HG02981 (cell line): Measurements from ENCODE around the gene VASH2.
"Not testable (repeated sequence)": the region's sequence is repeated elsewhere in the genome, so short reads cannot be mapped to it uniquely, and the experiment has no call there.

Experiments
- ATAC-seq: cut with Tn5 transposase; IDR thresholded peaks from one replicate; pipeline ENCODE4 v1.9.1; 2021; ENCODE audit warnings: mild to moderate bottlenecking, moderate library complexity; ENCODE audit not compliant: unreplicated experiment

The VASH2 gene

DNA sequence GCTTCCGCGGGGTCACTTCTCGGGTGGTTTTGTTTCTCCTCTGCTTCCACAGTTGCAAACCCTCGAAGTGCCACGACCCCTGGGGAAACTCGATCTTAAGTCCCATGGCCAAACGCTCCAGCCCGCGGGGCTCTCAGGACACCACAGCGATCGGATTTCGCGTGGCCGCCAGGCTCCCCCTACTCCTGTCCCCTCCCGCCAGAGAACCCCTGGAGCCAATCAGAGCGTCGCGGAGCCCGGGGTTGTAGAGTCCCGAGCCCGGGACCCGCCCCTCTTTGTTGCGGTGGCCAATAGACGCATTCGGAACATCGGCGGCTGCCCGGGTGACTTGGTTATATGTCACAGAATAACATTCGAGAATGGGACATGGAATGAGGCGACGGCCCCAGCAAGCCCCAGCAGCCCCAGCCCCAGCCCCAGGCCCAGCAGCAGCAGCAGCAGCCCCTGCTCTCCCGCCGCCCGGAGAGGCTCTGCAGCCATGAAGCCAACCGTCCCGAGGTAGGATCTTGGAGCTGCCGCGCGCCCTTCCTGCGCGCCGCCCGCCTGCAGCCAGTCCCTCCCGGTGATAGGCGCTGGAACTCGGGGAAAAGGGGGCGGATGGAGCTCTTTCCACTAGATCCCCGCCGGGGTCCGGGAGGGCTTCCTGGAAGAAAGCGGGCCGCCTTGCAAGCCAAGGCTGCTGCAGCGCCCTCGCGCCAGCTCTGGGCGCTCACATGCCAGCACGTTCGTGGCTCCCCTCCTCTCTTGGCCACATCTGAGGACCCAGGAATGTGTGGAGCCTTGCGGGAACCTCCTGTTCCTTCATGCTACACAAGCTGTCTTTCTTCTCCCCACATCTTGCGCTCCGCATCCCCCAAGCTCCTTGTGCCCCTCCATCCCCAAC, at the start of gene VASH2:
VASH2 (plus strand) TSS at position 299 of the 883 bp plus-strand sequence. CDS start 1,002 bp downstream, outside the sequence.
- ATAC-seq: peak; percentile 97

DNA sequence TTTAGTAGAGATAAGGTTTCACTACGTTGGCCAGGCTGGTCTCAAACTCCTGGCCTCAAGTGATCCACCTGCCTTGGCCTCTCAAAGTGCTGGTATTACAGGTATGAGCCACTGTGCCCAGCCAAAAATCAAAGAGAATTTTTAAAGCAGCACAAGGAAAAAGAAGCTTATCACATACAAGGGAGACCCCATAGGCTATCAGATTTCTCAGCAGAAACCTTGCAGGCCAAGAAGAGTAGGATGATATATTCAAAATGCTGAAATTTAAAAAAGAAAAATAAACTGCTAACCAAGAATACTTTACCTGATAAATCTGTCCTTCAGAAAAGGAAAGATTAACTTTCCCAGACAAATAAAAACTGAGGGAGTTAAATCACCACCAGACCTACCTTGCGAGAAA, 49.1 kb upstream of the VASH2 start:
- ATAC-seq: no peak

DNA sequence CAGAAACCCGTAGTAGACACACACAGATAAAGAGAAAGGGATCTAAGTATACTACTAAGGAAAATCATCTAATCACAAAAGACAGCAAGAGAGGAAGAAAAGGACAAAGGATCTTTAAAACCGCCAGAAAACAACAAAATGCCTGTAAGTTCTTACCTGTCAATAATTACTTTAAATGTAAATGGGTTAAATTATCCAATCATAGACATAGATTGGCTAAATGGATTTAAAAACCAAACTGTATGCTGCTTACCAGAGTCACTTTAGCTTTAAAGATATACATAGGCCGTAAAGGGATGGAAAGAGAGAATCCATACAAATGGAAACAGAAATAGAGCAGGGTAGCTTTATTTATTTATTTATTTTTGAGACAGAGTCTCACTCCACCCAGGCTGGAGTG, 48.3 kb upstream of the VASH2 start:
- ATAC-seq: no peak

DNA sequence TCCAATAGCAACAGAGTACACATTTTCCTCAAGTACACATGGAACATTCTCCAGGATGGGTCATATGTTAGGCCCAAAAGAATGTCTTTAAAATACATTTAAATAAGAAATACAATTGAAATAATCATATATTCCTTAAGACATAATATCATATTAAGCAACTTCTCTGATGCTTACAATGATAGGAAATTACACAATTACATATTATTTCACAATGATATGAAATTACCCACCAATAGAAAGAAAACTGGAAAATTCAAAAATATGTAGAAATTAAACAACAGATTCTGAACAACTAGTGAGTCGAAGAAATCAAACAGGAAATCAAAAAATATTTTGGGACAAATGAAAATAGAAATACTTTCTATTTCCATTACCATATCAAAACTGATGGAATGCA, 46.7 kb upstream of the VASH2 start:
- no peak for ATAC-seq

DNA sequence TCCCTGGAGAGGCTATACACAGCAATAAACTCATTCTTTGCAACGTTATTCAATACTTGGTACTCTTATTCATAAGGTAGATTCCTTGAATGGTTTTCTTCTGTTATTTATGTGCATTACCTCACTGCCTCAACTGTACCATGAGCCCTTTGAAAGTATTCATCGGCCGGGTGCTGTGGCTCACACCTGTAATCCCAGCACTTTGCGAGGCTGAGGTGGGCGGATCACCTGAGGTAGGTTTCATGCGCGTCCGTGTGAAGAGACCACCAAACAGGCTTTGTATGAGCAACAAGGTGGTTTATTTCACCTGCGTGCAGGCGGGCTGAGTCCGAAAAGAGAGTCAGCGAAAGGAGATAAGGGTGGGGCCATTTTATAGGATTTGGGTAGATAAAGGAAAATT, 42.3 kb upstream of the VASH2 start:
- ATAC-seq: not testable (repeated sequence)

DNA sequence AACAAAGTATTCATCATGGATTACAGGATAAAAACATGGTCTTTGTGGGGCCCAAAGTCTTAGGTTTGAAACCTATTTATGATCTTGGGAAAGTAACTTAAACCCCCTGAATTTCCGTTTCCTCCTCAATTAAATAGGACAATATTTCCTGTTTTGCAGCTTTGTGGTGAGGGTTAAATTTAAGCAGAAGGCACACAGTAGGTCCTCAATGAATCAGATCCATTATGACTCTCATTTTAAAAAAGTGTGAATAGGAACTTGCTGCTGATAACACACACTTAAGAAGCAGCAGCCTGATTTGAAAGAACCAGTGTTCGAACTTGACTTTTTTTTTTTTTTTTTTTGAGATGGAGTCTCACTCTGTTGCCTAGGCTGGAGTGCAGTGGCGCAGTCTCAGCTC, 41.4 kb upstream of the VASH2 start:
- no peak for ATAC-seq

DNA sequence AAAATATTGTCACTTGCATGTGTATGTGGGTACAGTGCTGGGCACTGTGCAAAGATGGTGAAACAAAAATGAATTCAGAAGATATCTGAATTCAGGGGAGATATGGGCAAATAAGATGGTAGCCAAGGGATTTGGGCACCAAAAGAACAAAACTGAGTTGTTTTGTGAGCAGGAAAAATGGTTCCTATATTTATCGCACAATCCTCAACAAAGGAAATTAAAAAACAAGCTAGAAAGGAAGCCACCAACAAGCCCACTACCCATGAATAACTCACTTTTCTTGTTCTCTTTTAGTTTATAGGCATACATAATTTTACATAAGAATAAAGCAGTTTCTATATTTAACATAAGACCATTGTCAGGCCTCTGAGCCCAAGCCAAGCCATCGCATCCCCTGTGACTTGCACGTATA, 40.7 kb upstream of the VASH2 start:
- no peak for ATAC-seq

DNA sequence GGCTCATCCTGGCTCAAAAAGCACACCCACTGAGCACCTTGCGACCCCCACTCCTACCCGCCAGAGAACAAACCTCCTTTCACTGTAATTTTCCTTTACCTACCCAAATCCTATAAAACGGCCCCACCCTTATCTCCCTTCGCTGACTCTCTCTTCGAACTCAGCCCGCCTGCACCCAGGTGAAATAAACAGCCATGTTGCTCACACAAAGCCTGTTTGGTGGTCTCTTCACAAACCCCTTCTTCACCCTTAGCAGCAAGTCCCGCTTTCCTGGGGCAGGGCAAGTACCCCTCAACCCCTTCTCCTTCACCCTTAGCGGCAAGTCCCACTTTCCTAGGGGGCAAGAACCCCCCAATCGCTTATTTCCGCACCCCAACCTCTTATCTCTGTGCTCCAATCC, 40.1 kb upstream of the VASH2 start:
- ATAC-seq: not testable (repeated sequence)

DNA sequence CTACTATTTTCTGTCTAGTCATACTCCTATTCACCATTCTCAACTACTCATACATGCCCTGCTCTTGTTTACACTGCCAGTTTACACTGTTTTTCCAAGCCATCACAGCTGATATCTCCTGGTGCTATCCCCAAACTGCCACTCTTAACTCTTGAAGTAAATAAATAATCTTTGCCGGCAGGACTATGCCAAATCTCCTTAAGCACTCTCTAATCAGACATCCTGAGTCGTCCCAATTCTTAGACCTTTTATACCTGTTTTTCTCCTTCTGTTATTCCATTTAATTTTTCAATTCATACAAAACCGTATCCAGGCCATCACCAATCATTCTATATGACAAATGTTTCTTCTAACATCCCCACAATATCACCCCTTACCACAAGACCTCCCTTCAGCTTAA, 36.7 kb upstream of the VASH2 start:
- ATAC-seq: not testable (repeated sequence)

DNA sequence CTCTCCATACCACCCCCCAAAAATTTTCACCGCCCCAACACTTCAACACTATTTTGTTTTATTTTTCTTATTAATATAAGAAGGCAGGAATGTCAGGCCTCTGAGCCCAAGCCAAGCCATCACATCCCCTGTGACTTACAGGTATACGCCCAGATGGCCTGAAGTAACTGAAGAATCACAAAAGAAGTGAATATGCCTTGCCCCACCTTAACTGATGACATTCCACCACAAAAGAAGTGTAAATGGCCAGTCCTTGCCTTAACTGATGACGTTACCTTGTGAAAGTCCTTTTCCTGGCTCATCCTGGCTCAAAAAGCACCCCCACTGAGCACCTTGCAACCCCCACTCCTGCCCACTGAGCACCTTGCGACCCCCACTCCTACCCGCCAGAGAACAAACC, 36.2 kb upstream of the VASH2 start:
- not testable (repeated sequence) for ATAC-seq

DNA sequence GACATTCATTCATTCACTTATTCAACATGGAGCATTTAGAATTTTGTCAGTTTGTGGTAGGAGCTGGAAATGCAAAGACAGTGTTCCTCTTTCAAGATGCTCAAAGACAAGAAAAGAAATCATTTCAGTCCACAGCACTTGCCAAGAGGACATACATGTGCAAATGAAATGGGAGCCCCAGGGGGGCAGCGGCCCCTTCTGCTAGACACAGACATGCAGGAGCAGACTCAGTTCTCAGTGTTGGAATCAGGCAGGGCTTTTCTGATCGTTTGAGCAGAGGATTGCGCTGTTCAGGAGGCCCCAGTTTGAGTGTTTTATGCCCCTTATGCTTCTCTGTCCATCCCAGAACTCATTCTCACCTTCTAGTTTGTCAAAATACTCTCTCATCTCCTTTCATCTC, 35.6 kb upstream of the VASH2 start:
- no peak for ATAC-seq

DNA sequence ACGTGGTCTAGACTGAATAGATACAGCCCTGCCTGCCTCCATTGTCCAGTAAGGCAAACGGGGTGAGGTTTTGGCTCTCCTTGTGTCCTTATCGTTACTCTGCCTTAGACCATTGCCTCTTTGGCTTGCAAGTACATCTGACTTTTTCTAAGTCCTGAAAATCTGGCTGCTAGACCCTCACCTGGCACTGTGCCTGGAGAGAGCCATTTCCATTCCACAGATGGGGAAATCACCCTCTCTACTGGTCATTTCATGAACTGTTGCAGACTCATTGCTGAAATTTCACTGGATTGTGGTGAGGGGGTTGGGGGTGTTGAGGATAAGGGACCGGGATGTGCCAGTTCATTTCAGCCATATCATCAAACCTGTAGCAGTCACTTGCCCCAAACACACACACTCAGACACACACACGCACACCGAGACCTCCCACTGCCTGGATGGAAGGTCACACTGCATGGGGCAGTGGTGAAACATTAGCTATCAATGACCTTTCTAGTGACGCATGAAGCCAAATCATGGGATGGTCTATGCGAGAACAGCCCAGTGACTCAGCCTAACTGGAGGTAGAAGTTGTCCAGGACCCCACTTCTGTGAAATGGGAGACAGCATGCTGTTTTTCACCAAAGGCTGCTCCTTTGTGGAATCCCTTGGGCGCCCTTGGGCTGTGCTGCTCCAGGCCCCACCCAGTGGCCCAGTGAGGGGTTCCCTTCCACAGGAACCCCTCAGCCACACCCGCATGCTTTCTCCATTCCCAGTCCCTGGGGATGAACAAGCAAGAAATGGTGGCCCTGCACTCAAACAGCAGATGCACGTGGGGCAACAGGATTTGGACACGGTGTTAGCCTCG, 34.9 kb upstream of the VASH2 start:
- ATAC-seq: no peak

DNA sequence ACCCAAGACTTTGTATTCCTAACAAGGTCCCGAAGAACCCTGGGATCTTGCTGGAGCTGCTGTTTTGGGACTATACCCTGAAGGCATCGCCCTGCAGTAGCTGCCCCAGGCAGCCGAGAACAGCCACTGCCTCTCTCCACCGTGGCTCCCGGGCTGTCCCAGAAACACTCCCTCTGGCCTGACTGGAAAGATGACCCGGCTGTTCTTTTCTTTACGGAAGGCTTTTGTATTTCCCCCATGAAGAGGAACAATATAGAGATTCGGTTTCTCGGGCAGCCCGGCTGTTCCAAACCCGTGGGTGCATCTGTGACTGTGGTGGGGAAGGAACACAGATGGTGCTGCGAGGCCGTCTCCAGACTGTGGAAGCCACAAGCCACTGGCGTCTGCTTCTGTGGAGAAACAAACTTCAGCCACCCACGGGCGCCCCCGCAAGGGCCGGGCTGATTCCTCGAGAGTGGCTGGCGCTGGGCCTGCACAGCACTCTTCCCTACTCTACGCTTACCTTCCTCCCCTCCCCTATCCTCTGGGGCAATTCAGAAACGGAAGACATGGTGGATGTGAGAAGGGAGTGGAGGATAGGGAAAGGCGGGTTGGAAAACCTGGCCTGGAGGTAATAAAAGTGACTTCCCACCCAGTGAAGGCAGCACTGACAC, 33.7 kb upstream of the VASH2 start:
- ATAC-seq: no peak

DNA sequence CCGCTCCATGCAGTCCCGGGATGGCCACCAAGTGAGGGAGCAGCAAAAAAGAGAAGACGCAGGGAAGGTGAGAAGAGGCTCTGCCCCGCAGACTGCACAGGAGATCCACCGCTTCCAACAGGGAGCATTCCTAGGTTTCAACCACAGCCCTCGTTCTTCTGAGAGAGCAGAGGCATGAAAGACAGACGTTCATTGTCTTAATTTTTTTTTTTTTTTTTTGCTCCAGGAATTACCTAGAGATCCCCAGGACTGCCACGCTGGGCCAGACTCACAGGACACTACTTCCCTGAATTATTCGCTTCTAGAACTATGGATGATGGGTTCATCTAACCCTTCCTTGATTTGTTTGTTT, 33.2 kb upstream of the VASH2 start:
- ATAC-seq: no peak

DNA sequence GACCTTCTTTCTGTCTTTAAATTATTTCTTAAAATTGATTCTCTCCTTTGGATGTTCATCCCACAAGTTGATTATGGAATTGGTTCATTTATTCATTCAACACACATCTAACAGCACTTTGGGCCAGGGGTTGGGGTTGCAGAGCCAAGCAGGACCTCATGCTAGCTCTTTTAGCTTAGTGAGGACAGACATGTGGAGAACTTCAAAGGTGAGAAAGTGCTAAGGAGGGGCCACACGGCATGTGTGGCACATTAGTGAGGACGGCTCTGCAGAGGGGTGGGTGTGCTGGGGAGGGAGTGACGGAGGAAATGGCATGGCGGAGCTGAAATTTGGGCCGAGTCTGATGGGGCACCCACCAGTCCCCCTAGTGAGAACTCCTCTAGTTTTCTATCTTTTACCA, 32.5 kb upstream of the VASH2 start:
- ATAC-seq: no peak

DNA sequence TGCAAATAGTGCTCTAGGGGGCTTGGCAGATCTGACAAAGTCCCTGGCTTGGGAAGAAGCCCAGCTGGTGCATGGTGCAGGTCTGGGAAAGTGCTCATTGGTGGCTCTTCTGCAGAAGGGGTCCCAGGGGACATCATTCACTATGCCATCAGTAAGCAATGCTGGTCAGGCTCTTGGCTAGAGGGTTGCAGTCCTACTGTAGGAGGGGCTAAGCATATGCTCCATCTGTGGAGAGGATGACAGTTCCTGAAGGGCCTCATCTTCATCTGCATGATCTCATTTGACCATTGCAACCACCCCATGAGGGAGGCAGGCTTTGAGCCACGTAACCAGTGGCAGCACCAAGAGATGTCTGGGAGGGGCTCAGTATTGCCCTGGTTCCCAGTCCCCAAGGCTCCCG, 31.5 kb upstream of the VASH2 start:
- ATAC-seq: no peak

DNA sequence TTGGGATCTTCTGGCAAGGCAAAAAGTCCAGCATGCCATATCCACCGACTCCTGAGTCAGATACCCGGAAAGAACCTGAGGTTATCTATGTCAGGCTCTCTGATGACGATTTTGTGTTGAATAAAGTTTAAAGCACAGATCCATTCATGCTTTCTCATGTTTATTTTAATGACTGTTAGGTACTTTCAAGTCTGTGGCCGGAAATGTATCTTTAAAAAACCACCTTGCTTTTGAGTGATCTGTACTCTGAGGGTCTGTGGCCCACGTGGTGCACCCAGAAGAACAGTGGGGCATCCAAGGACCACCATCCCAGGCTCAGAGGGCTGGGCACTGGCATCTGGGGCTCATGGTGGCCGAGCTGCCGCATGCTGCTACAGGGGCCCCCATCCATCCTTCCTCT, 30.1 kb upstream of the VASH2 start:
- ATAC-seq: no peak

DNA sequence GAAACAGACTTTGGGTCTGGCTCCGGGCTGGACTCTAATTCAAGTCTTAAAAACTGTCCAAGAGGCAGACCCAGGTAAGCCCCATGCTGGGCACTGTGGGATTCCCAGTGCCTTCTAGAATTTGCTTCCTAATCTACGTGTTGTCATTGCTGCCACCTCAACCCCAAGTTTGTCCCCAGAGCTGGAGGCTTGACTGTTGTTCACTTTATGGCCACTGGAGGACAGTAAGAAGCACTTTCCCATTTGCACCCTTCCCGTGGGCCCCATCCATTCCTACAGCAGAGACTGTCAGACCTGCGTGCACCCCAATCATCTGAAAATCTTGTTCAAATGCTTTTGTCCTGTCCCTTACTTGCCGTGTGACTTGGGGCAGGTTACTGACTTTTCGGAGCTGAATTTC, 29.4 kb upstream of the VASH2 start:
- ATAC-seq: no peak

DNA sequence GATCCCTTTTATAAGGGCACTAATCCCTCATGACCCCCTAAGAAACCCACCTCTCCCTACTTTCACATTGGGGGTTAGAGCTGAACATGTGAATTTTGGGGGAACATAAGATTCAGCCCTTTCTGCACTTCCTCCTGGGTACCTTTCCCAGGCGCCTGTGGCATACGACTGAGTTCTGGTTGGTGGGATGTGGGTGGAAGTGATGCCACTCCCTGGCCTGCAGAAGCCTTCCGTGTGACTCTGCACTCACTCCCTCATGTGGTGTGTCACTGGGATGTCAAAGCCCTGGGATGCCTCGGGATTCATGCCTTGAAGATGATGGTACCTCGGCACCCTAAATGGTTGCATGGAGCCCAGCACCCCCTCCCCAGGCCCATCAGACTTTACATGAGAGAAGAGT, 28.3 kb upstream of the VASH2 start:
- ATAC-seq: no peak

DNA sequence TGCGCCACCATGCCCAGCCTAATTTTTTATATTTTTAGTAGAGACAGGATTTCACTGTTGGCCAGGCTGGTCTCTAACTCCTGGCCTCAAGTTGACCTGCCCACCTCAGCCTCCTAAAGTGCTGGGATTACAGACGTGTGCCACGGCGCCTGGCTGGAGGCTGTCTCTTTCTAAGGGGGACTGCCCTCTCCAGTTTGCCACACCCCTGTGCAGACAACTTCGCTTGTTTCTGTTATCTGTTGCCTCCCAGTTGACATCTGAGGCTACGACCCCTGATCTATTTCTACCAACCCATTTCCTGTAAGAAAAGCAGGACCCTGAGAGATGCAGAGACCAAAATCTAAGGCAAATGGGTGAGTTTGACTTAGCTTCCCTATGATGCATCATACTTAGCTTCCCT, 24.0 kb upstream of the VASH2 start:
- no peak for ATAC-seq
